H7 (cell line): ENCODE measurements around the gene RNF182. TPM values are rescaled to one million over a fixed set of nuclear protein-coding genes. Genes with fewer than 3 reads are reported as not detected.

ENCODE experiments used
- DNase-seq: peaks from one replicate; pipeline ENCODE4 v3.0.0; 2012
- H3K27me3 ChIP-seq: 2 replicates; pipeline ENCODE4 v1.6.0; 2011; ENCODE audit warnings: mild to moderate bottlenecking, low read length; ENCODE audit not compliant: control insufficient read depth, insufficient read depth
- H3K36me3 ChIP-seq: replicated peaks from 2 replicates; pipeline ENCODE4 v1.5.1; 2011; ENCODE audit warnings: low read length; ENCODE audit not compliant: control insufficient read depth, insufficient read depth
- H3K4me3 ChIP-seq: 2 replicates; pipeline ENCODE4 v1.5.1; 2011; ENCODE audit warnings: low read depth, mild to moderate bottlenecking, control low read depth, low read length, moderate library complexity; ENCODE audit not compliant: insufficient read depth
- total RNA-seq: library from RNA; depleted of rRNA; stranded (reverse); fragments of >200 nt; shearing (Covaris generic); gene quantifications from 2 replicates; pipeline ENCODE4 v1.2.3, GENCODE V29; 2014

RNF182 gene
- total RNA-seq, 1 experiment from 2014 or later: 7.0 TPM

GRCh38 chr6:13991393-13991792, 66.6 kb downstream of the RNF182 start:
- Histone ChIP-seq H3K4me3 (no peak overlapping the region), H3K27me3 (no peaks in the 10 kb centered on the region), H3K36me3 (no peaks in the 10 kb centered on the region)
- no peak for DNase-seq

DNA sequence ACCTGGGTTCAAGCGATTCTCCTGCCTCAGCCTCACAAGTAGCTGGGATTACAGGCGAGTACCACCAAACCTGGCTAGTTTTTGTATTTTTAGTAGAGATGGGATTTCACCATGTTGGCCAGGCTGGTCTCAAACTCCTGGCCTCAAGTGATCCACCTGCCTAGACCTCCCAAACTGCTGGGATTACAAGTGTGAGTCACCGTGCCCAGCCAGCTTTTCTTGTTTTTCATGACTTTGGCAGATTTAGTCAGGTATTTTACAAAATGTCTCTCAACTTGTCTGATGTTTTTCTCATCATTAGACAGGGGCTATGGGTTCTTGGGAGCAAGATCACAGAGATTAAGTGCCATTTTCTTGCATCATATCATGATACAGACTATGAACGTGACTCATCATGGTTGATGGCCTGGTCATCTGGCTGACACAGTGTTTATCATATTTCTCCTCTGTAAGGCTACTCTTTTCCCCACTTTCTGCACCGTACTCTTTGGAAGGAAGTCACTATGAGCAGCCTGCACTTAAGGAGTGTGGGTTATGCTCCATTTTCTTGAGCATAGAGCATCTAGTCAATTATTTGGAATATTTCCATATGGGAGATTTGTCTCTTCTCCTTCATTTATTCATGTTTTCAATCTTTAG, 67.8 kb downstream of the RNF182 start:
- H3K27me3 ChIP-seq: no peaks in the 10 kb centered on the region
- H3K4me3 ChIP-seq: no peak overlapping the region
- H3K36me3 ChIP-seq: no peaks in the 10 kb centered on the region
- no peak for DNase-seq

- Histone ChIP-seq H3K4me3 (no peak overlapping the region), H3K36me3 (no peaks in the 10 kb centered on the region), H3K27me3 (no peaks in the 10 kb centered on the region)
- DNase-seq: no peak
Measured at GRCh38 chr6:13993416-13993815, 68.7 kb downstream of the RNF182 start.

- H3K4me3 ChIP-seq: no peak overlapping the region
- H3K27me3 ChIP-seq: no peaks in the 10 kb centered on the region
- DNase-seq: no peak
- H3K36me3 ChIP-seq: no peaks in the 10 kb centered on the region
Measured at GRCh38 chr6:13998356-13998755, 73.6 kb downstream of the RNF182 start.

DNA sequence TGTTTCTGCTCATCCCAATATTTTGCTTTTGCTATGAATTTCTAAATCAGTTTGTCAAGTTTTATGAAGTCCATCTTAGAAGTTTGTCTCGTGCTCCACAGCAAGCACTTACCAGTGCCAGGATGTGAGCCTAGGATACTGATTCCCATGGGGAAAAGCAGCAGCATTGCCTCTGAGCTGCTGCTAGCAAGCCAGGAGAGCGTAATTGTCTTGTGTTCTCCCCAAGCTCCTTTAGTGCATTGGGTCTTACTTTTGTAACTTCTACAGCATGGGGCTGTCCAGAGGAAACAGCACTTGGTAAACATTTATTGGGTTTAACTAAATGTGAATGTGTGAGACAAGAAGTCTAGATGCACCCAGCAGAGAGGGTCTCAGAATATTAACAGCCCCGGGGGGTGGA, 76.1 kb downstream of the RNF182 start:
- Histone ChIP-seq H3K36me3 (no peaks in the 10 kb centered on the region), H3K27me3 (no peaks in the 10 kb centered on the region), H3K4me3 (no peak overlapping the region)
- no peak for DNase-seq

DNA sequence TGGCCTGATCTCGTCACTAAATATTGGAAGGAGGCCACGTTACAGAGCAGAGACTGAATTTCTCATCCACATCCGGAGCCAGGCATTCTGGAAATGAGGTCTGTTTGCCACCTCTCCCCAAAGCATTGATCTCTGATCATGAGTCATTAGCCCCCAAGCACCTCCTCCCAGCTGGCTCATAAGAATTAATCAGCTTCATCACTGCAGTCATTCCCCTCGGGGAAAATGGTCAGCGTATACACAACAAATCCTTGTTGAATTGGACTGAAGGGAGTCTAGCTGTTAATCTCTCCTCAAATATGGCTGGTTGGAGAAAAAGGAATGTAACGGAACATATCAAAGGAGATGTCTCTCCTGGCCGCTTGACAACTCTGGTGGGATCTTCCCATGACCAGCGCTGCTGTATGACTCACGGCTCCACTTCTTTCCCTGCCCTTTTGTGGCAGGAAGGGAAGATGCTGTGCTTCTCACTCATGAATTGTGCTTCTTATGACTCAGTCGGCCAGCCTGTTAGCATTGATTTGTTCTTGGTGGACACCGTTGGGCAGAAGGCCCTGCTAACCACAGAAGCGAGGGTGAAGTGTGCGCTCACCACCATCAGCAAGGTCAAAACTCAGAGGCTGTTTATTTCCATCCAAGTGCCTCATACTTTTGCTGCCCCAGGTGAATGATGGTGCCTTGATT, 76.7 kb downstream of the RNF182 start:
- no peaks in the 10 kb centered on the region for H3K36me3 ChIP-seq
- DNase-seq: no peak
- H3K27me3 ChIP-seq: no peaks in the 10 kb centered on the region
- H3K4me3 ChIP-seq: no peak overlapping the region

GRCh38 chr6:14002176-14002947, 77.6 kb downstream of the RNF182 start:
- no peaks in the 10 kb centered on the region for H3K36me3 ChIP-seq
- no peak overlapping the region for H3K4me3 ChIP-seq
- DNase-seq: peak; percentile 54
- no peaks in the 10 kb centered on the region for H3K27me3 ChIP-seq

- Histone ChIP-seq H3K36me3 (no peaks in the 10 kb centered on the region), H3K27me3 (no peaks in the 10 kb centered on the region), H3K4me3 (no peak overlapping the region)
- no peak for DNase-seq
Measured at GRCh38 chr6:14004258-14004657, 79.5 kb downstream of the RNF182 start.

DNA sequence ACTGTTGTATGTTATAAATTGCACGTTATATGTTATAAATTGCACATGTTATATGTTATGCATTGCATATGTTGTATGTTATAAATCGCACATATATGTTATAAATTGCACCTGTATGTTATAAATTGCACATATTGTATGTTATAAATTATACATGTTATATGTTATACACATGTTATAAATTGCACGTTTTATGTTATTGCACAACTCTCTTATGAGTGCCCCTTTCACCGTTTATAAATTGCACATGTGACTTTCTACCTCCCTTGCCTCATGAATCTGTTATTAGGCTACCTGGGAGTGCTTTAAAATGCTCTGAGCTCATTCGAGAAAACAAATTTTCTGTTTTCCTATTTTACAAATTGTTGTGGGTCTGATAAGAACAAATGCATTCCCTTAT, 84.1 kb downstream of the RNF182 start:
- no peaks in the 10 kb centered on the region for H3K36me3 ChIP-seq
- no peak for DNase-seq
- no peak overlapping the region for H3K4me3 ChIP-seq
- no peaks in the 10 kb centered on the region for H3K27me3 ChIP-seq

GRCh38 chr6:14009431-14009830, 84.7 kb downstream of the RNF182 start:
- peak; percentile 45 for DNase-seq
- H3K4me3 ChIP-seq: no peak overlapping the region

GRCh38 chr6:14010275-14010674, 85.5 kb downstream of the RNF182 start:
- DNase-seq: no peak
- no peaks in the 10 kb centered on the region for H3K27me3 ChIP-seq
- no peak overlapping the region for H3K4me3 ChIP-seq
- no peaks in the 10 kb centered on the region for H3K36me3 ChIP-seq

More at GRCh38 chr6:14009431-14009830, 84.7 kb downstream of the RNF182 start:
- no peaks in the 10 kb centered on the region for H3K36me3 ChIP-seq
- no peaks in the 10 kb centered on the region for H3K27me3 ChIP-seq

- no peak overlapping the region for H3K4me3 ChIP-seq
- H3K36me3 ChIP-seq: no peaks in the 10 kb centered on the region
- no peak for DNase-seq
- H3K27me3 ChIP-seq: no peaks in the 10 kb centered on the region
Measured at GRCh38 chr6:14012313-14013030, 87.7 kb downstream of the RNF182 start.

DNA sequence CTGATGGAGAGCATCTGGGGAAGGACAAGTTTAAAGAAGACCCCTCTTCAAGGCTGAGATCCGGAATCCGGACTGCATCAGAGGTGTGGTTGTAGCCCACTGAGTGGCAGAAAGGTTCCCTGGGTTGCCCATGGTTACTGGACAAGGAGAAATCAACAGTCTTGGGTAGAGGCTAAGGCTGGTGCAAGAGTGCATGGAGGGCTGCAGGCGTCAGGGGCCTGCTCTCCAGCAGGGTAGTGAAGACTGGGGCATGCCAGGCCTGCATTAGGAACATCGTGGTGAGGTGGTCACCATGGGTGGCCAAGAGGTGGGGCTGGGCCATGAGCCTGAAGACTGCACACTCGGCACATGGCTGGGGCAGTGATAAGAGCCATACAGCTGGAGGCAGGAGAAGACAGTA, 91.2 kb downstream of the RNF182 start:
- no peak for DNase-seq
- no peaks in the 10 kb centered on the region for H3K36me3 ChIP-seq

DNA sequence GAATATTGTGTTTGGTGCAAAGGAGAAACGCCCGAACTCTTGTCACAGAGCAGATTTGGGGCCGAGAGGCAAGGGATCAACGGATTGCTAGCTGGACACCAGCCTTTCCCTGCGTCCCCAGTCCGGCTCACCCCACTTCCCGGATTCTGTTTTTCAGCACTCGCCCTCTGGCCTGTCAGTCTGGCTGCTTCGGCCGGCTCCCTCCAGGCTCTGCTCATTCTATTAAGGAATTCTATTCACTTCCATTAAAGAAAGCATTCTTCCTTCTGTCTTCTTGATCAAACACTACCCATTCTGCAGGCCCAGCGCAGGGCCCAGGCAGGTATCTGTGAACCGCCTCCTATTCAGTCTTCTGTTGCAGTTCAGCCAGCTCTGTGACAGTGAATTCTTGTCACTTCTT, 91.7 kb downstream of the RNF182 start:
- DNase-seq: no peak
- no peaks in the 10 kb centered on the region for H3K36me3 ChIP-seq
- H3K27me3 ChIP-seq: no peaks in the 10 kb centered on the region
- H3K4me3 ChIP-seq: no peak overlapping the region

More for the DNA sequence above, 91.2 kb downstream of the RNF182 start:
- Histone ChIP-seq H3K4me3 (no peak overlapping the region), H3K27me3 (no peaks in the 10 kb centered on the region)
